NOMO-1 treated with dmso at 0.1 percent for 144 hours (cell line): ENCODE results near the gene TLL2.

Experiments
- DNase-seq: peaks from one replicate; lab custom pipeline; 2025; ENCODE audit not compliant: unreplicated experiment; lab: John Stamatoyannopoulos, UW

The TLL2 gene

DNA sequence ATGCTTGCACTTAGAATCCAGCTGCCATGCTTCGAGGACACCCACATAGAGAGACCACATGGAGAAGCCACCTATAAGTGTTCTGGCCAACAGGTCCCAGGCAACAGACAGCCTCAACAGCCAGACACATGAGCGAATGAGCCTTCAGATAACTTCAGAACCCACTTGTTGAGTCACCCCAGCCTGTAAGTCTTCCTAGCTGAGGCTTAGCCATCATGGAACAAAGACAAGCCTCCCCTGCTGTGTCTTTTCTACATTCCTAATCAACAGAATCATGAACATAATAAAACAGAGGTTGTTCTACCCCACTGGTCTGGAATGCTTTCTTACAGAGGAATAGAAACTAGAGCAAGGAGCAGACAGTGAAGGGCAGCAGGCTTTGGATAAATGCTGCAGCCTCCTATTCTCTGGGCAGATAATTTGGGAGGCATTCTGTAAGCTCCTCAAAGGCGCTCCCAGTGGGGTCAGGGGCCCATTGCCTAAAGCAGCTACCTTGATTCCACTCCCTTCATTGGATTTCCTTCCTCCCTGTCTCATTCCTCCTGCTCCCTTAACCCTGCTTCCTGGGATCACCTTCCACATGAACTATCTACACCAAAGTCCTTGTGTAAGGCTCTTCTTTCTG is 4.6 kb downstream of the TLL2 start:
- no peak for DNase-seq

DNA sequence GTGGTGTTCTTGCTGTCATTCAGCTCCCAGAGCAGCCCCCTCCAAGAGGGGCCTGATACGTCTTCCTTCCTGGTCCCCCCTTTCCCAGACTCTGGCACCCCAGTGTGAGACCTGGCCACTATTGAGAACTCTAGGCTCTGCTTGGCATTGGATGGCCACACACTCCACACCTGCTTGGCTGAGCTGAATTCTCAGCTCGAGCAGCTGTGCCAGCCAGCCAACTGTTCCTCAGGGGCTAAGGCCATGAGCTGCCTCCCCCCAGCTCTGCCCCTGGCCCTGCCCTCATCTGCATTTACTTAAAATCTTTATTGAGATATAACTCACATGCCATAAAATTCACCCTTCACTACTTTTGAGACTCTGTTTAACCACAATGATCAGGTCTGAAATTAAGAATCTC is 6.7 kb downstream of the TLL2 start:
- no peak for DNase-seq

DNA sequence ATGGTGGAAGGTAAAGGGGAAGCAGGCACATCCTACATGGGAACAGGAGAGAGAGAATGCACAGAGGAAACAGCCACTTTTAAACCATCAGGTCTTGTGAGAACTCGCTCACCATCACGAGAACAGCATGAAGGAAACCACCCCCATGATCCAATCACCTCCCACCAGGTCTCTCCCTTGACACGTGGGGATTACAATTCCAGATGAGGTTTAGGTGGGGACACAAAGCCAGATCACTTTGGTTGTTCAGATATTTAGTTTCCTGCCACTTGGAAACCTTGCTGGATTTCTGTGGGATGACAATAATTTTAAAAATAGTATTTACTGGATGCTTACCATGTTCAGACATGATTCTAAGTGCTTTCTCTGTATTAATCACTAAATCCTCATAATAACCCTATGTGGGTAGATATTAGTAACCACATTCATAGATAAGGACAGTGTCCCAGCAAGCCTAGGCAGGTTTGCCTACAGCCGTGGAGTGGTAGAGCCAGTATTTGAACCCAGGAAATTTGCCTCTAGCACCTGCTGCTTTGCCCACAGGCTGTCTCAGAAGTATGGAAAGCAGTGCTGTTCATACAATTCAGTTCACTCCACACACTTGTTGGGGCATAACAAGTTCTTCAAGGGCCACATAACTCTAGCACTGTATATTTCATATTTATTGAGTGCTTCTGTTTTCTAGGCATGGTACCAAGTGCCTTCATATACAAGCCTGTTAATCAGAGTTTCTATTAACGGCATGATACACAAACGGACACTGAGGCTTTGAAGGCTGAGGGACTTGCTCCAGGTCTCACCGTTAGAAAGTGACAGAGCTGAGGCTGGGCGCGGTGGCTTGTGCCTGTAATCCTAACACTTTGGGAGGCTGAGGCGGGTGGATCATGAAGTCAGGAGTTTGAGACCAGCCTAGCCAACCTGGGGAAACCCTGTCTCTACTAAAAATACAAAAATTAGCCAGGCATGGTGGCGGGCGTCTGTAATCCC is 8.3 kb downstream of the TLL2 start:
- no peak for DNase-seq

DNA sequence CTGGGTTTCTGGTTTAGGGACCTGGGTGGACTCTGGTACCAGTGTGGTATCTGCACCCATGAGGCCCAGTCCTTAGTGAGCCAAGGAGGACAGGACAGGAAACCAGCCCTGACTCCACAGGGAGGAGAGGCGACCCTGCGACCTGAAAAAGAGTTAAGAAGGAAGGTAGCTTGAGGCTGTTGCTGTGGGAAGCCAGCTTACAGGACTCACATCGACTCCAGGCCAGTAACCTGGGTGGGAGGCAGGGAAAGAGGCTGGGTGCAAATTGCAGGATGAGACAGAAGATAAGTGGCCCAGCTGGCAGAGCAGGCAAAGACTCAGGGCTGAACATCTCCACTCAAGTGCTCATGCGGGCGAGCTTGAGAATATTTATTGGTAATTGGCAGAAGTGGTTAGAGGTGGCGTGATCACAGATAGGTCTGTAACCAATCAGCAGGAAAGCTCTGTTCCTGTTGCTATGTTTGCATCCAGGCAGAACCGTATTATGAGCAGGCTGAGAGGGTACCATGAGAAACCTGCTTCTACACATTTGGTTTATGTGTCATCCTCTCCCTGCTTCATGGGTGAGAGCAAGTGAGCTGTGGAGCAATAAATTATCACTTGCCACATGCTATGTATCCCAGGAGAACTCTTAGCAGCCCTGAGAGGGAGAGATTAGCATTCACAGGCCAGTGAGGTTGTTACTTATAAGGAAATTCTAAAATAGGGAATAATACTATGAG is 11.0 kb downstream of the TLL2 start:
- DNase-seq: no peak

DNA sequence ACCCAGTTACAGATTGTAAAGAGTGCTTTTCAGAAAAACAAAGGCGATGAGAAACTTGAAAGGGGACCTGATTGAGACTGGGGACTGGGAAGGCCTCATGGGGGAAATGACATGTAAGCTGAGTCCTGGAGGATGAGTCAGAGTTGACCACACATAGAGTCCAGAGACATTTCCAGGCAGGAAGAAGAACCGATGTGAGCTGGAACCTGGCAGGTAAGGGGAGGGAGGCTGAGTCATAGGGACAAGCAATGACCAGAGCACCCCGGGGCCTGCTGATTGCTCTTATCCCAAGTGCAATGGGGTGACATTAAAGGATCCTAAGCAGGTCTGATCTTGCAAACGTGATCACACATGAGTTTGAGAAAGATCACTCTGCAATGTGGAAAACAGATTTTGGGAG is 11.7 kb downstream of the TLL2 start:
- DNase-seq: no peak

DNA sequence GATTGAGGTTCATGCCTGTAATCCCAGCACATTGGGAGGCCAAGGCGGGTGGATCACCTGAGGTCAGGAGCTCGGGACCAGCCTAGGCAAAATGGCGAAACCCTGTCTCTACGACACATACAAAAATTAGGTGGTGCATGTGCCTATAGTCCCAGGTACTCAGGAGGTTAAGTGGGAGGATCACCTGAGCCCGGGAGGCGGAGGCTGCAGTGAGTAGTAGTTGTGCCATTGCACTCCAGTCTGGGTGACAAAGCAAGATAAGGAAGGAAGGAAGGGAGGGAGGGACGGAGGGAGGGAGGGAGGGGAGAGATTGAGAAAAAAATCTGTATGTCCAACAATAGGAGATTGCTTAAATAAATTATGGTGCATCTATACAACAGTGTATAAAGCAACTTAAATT is 13.2 kb downstream of the TLL2 start:
- no peak for DNase-seq

DNA sequence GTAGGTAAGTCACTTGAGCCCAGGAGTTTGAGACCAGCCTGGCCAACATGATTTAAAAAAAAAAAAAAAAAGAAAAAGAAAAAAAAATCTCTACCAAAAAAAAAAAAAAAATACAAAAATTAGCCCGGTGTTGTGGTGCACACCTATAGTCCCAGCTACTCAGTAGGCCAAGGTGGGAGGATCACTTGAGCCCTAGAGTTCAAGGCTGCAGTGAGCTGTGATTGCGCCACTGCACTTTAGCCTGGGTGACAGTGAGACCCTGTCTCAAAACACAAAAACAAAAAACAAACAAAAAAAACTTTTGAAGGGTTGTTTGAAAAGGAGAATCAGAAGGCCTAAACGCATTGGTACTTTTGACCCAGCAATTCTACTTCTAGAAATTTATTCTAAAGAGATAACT is 13.7 kb downstream of the TLL2 start:
- no peak for DNase-seq

DNA sequence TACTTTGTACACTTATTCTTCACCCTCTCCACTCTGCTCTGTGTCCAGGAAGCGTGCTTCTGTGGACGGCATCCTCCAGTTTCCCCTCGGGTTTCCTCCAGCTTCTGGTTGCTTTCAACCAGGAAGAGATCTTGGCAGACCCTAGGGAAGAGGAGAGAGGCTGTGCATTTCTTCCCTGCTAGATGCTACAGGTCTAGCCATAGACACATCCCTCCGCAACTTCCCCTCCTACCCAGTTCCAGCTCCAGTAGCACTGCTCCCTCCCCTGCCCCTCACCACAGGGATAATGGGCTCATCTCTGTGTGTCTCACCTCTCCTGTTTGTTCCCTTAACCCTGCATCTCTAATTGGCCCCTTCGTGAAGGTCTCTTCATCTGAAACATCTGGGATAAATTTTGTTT is 16.3 kb downstream of the TLL2 start:
- DNase-seq: no peak

DNA sequence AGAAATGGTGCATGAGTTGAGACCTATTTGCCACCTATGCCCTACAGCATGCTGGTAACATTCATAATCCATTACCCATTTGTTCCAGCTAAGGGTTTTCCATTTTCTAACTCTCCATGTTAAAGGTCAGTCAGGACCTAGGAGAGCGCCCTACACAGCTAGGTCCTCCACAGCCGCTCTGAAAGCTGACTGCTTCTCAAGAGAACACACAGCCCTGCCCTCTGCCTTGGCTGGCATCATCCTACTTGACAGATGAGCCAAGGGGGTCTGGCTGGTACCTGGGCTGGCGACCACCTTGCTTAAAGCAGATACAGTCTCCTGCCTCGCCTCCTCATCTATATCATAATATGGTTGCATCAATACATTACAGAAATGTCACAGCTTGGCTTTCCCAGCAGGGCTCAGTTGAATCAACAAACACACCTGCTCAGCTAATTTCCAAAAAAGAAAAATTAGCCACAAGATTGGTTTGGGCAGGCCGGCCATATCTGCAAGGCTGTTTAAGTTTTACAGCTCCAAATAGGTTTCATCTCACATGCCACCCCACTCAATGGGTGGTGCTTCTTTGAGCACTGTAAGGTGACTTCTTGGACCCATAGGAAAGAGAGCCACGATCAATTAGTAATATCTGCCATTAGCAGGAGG is 17.3 kb downstream of the TLL2 start:
- no peak for DNase-seq

DNA sequence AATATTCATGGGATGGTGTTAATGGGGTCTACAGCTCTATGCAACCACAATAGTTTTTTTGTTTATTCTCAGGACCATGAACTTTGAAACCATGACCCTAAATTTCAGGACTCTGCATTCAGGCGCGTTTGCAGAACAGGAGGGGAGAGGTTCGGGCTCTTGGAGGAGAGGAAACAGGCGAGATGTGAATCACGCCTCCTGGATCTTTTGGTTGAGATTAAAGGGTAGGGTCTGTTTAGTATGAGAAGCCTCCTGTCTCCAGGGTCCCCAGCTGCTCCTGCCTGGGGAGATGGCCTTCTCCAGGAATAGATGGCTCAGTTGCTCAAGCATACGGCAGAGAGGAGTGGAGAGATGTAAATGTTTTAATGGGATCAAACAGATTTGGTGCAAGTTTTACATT is 18.2 kb downstream of the TLL2 start:
- no peak for DNase-seq

DNA sequence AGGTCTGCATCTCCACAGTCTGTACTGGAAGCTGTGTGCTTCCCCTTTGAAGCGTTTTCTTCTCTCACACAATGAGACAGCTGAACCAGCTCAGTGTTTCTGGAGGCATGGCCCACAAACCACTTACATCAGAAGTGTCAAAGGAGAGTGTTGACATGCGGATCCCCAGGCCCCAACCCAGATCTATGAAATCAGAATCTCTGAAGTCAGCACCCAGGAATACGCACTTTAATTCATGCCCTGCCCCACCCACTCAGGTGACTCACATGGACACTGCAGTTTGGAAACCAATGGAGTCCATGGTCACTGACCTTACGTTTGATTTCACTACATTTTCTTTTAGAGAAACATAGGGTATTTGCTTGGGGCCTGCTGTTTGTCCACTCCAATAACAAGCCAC is 19.0 kb downstream of the TLL2 start:
- no peak for DNase-seq

DNA sequence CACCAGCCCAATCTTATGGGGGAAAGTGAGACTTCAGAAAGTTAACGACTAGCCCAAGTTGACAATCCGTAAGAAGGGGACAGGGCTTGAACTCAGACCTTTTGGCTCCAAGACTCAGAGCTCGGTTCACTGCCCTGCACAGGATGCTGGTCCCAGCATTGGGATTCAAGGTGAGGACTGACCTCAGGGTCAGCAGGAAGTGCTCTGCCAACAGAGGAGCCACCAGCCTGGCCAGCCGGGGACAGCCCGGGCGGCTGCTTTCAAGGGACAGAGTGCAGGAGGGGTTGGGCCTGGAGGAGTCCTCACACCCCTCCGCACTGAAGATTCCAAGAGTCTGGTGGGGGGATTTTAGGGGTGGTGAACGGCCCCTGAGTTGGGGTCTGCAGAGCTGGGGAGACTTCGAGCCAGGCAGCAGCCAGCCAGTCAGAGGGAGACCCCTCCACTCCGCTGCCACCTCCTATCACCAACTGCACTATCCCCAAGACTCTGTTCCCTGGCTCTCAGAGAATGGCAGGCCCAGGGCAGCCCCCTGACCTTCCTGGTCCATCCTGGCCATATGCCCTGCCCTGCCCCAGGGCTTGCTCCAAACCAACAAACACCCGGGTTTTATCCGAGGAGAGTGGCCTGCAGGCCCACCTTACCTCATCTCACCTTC is 19.7 kb downstream of the TLL2 start:
- no peak for DNase-seq

DNA sequence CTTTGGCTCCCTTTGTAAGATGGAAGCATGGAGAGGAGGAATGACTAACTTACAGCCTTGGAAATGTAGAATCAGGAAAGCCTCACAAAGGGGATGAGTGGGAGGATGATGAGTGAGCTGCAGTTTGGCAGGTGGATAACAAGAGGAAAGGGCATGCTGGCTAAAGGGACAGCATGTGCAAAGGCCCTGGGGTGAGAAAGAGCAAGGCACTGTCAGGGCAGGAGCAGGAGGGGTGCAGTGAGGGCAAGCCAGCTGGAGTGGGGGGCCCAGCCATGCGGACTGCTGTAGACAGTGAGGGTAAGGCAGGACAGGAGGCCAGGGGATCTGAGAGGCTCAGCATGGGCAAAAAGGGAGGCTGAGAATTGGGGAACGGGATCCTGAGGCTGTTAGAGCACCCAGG is 20.5 kb downstream of the TLL2 start:
- DNase-seq: no peak

DNA sequence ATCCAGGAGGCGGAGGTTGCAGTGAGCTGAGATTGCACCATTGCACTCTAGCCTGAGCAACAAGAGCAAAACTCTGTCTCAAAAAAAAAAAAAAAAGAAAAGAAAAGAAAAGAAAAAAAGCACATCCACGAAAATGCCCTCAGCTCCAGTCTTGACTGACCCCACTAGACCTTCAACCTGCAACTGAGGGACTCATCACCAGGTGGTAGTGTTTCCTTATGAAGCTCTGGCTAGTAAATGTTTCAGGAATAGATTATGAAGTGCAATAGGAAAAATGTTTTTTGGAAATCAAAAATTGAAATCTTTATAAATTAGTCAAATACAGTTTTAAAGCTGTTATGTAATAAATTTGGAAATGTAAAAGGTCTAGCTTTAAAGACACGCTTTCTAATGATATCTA is 22.4 kb downstream of the TLL2 start:
- DNase-seq: no peak

DNA sequence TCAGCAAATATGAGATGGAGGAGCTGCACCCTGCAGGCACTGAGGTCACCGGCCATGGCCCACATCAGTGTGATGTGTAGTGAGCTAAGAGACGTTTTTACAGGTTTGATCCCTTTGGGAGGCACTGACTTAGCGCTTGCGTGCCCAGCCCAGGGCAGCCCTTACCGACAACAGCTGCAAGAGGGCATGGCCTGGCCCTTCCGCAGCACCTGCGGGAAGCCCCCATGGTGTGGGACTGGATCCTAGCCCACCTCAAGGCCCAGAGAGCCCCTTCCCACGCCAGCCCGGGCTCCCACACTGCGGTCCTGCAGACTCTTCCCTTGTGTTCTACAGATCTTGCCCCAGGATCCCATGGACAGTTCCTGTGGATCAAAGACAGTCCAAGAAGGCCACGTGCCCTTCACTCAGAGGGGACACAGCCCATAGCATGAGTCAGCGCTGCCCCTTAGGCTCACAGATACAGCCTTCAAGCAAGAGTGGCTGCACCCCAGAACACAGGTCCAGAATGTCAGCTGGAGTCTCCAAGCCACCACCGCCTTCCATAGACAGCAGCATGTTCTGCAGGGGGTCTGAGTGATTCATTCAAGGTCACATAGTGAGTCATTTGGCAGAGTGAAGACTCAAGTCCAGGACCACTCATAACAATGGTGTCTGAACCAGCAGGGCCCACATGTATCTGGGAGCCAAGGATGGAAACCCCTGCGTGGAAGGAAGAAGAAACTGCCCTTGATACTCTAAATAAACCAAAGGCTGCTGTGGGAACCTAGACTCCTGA is 25.4 kb downstream of the TLL2 start:
- DNase-seq: no peak

DNA sequence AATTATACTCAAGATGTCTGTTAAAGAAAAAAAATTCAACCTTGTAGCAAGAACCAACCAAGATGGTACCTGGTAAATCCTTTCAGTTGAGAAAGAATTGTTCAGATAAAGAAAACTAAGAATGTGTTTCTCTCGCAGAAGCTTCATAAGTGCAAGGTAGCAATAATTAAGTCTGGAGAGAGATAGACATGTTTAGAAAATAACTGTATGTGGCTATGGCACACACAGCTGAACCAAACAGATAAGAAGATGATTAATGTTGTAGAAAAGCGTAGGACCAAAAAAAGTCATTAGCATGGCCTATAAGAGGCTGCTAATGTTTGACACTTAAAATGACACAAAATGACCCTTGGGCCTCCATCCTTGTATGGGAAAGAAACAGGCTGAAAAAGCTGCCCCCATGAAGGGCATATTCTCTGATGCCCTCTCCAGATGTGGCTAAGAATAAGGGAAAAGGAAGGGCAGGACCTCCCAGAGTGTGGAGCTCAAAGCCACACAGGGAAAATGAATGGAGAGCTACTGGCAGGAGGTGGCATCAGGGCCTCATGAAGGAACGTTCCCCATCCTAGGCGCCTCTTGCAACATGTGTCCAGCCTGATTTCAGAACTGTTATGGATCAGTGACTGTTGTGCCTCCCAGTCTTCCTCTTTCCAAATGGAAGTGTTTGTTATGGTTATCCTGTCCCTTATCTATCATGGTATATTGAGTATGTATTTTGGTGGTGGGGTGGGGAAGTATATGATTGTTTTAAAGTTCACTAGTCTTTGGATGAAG is 30.7 kb downstream of the TLL2 start:
- no peak for DNase-seq

DNA sequence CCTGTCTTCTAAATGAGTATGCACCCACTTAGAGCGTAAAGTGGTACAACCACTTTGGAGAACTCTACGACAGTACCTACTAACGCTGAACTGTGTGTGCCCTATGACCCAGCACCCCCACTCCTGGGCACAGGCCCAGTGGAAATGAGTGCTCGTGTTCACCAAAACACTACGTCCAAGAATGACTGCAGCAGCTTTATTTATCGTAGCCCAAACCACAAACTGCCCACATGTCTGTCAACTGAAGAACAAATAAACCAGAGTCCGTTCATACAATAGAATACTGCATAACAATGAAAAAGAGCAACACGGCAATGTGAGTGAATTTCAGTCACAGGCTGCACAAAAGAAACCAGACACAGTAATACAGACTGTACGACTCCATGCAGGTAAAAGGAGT is 35.4 kb downstream of the TLL2 start:
- DNase-seq: no peak

DNA sequence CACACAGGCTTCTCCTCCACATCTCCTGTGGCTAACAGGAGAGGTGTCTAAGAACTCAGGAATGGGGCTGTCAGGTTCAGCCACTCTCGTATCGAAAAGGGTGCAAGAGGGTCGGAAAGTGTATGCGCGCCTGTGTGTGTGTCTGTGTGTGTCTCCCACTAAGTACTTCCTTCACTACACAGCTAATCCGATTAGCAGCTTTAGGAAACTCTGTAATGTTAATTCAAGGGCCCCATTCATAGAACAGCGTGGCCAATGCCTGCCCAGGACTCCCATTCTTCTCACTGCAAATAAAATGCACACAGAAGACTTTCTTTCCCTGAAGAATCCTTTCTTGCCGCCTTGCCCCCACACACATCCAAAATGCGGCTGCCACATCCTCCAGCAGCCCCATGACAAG is 39.9 kb downstream of the TLL2 start:
- DNase-seq: no peak

DNA sequence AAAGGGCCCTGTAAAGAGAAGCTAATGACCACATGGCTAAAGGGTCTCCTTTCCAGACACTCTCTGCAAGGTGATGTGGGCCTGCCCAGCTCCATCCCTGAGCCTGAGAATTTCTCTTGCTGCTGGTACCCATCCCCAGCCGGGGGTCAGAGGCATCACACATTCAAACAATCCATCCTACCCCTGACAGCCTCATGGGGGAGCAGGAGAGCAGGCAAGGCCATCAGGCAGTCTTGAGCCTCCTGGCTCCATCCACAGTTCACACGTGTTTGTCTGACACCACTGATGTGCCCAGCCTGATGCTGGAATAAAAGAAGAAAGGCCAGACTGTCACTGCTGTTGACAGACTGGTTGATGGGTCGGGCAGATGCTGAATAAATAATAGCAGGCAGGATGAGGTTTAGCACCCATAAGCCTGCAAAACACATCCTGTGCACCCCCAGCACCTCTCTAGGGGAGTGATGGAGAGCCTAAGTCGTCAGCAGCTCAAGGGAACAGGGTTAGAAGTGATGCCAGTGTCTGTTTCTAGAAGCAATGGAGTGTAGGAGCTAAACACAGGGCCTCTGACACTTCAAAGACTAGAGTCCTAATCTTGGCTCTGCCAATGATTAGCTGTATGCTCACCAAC is 43.5 kb downstream of the TLL2 start:
- DNase-seq: no peak
